ENCODE data around the gene ACADM. TPM values are rescaled to one million over a fixed set of nuclear protein-coding genes. Genes with fewer than 3 reads are reported as not detected.
"Not testable (repeated sequence)": the region's sequence is repeated elsewhere in the genome, so short reads cannot be mapped to it uniquely, and the experiment has no call there.

The ACADM gene
- total RNA-seq, 2 donors from 2014 or later = 12.1 to 12.3 TPM

DNA sequence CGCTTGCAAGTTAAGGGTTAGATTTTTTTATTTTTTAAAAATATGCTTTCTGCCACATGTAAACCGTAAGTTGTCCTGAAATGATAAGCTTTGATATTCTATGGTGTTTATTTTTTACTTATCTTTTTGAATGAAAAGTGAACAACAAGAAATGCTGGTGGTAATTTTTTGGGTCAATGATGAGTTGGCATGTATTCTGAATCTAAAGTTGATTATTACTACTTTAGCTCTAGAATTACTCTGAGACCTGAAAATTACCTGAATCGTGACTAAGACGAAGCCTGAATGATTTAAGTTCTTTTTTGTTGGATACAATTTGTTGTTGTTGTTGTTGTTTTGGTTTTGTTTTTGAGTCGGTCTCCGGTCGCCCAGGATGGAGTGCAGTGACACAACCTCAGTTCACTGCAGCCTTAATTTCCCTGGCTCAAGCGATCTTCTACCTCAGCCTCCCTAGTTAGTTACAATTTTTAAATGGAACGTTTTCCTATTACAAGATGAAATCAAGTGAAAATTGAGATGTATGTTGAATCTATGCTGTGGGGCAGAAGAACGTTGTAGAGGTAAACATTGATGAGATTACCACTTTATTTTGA lies 62.5 kb downstream of the ACADM start:
- H3K36me3 Mint-ChIP-seq (ENCODE audit: low read depth) = peaks cover 9% of the 10 kb centered on the region

DNA sequence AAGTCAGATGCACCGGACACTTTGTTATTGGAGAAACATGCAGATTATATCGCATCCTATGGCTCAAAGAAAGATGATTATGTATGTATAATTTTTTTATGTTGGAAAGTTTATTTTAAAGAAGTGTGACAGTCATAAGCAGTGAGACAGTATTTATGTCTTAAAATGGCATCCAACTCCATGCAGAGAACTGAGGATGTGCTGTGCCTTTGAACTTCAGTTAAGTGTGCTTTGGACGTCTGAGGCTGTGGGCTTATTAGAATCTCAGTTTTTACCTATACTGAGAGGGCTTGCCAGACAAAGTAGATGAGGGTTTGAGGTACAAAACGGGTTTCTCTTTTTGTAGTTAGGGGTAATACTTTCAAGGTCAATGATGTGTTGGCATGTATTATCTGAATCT lies 63.0 kb downstream of the ACADM start:
- Mint-ChIP-seq H3K36me3 (ENCODE audit: low read depth) (peaks cover 9% of the 10 kb centered on the region), H3K27ac (peak overlapping the region; percentile 98), H3K4me3 (peak overlapping the region; percentile 96), H3K27me3 (no peaks in the 10 kb centered on the region), H3K4me1 (peaks cover 43% of the 10 kb centered on the region)
- DNase-seq (no peak), ATAC-seq (no peak)
- no peaks in the 10 kb centered on the region for H3K9me3 ChIP-seq (ENCODE audit: control insufficient read depth, low read length, poor library complexity, severe bottlenecking)

More for the DNA sequence above, 62.5 kb downstream of the ACADM start:
- DNase-seq (no peak), ATAC-seq (no peak)
- Mint-ChIP-seq H3K27ac (peak overlapping the region; percentile 98), H3K27me3 (no peaks in the 10 kb centered on the region), H3K4me1 (peaks cover 43% of the 10 kb centered on the region), H3K4me3 (peak overlapping the region; percentile 96)
- H3K9me3 ChIP-seq (ENCODE audit: control insufficient read depth, low read length, poor library complexity, severe bottlenecking) = no peaks in the 10 kb centered on the region

DNA sequence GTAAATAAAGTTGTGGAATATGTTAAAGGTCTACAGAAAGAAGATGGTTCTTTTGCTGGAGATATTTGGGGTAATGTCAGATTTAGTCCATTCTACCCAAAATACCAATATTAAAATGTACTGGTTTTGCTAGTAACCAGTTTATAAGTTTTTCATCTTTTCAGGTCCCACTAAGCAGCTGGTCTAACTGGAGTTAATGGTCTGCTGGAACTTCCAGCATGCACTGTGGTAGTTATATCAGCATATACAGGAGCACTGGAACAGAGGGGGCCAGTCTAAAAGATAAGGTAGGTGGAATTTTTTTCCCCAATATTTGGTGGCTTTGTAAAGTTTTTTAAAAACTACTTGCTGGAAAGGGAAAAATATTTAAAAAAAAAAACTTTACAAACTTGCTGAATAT lies 65.5 kb downstream of the ACADM start:
- Mint-ChIP-seq H3K27ac (peak overlapping the region; percentile 98), H3K4me1 (peaks cover 47% of the 10 kb centered on the region), H3K36me3 (ENCODE audit: low read depth) (peaks cover 9% of the 10 kb centered on the region), H3K4me3 (peak overlapping the region; percentile 81), H3K27me3 (no peaks in the 10 kb centered on the region)
- ATAC-seq = no peak
- H3K9me3 ChIP-seq (ENCODE audit: control insufficient read depth, low read length, poor library complexity, severe bottlenecking) = no peaks in the 10 kb centered on the region
- no peak for DNase-seq

DNA sequence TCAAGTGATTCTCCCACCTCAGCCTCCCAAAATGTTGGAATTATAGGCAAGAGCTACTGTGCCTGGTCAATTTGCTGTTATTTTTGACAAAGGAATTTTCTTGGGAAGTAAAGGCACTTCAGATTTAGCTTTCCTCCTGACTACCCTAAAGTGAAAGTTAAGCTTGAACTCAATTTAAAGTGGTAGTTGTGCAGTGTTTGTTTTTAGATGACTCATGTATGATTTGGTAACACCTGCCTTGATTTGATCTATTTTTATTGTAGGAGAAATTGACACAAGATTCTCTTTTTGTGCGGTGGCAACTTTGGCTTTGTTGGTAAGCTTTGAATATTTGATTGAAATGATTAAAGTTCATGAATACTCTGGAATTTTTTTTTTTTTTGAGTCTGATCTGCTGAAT lies 66.5 kb downstream of the ACADM start:
- no peaks in the 10 kb centered on the region for H3K9me3 ChIP-seq (ENCODE audit: control insufficient read depth, low read length, poor library complexity, severe bottlenecking)
- H3K36me3 Mint-ChIP-seq (ENCODE audit: low read depth) = peaks cover 12% of the 10 kb centered on the region
- DNase-seq (no peak), ATAC-seq (no peak)
- peak overlapping the region; percentile 98 for H3K27ac Mint-ChIP-seq
- peaks cover 41% of the 10 kb centered on the region for H3K4me1 Mint-ChIP-seq
- no peaks in the 10 kb centered on the region for H3K27me3 Mint-ChIP-seq
- peak overlapping the region; percentile 81 for H3K4me3 Mint-ChIP-seq

DNA sequence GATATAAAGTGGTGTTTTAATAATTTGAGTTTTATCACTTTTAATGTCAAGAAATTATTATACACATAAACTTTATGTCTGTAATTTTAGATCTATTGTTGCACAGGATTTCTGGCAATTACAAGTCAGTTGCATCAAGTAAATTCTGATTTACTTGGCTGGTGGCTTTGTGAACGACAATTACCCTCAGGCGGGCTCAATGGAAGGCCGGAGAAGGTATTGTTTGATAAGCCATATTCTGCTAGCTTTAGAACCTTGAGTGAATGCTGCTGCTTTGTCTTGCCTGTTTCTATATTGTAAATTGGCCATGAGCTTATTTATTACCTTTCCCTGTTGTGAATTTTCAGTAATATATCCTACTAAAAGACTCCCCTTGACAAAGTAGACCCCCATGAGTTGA lies 67.6 kb downstream of the ACADM start:
- Mint-ChIP-seq H3K27me3 (no peaks in the 10 kb centered on the region), H3K27ac (peak overlapping the region; percentile 98), H3K4me1 (peaks cover 33% of the 10 kb centered on the region), H3K4me3 (no peak overlapping the region), H3K36me3 (ENCODE audit: low read depth) (peaks cover 14% of the 10 kb centered on the region)
- DNase-seq (no peak), ATAC-seq (no peak)
- no peaks in the 10 kb centered on the region for H3K9me3 ChIP-seq (ENCODE audit: control insufficient read depth, low read length, poor library complexity, severe bottlenecking)

DNA sequence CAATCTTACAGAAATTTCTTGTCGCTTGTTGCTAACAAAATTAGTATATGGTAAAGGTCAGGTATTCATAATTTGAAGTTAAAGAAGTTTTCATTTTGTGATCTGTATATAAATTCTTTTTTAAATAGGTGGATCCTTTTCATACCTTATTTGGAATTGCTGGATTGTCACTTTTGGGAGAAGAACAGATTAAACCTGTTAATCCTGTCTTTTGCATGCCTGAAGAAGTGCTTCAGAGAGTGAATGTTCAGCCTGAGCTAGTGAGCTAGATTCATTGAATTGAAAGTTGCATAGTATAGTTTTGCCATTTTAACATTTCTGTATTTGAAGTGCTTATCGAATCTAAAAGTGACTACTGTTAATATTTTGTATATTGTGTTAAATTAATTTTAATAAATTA lies 69.9 kb downstream of the ACADM start:
- DNase-seq (no peak), ATAC-seq (no peak)
- Mint-ChIP-seq H3K4me3 (no peak overlapping the region), H3K4me1 (peaks cover 20% of the 10 kb centered on the region), H3K27ac (no peak overlapping the region), H3K27me3 (no peaks in the 10 kb centered on the region), H3K36me3 (ENCODE audit: low read depth) (peaks cover 14% of the 10 kb centered on the region)
- no peaks in the 10 kb centered on the region for H3K9me3 ChIP-seq (ENCODE audit: control insufficient read depth, low read length, poor library complexity, severe bottlenecking)

DNA sequence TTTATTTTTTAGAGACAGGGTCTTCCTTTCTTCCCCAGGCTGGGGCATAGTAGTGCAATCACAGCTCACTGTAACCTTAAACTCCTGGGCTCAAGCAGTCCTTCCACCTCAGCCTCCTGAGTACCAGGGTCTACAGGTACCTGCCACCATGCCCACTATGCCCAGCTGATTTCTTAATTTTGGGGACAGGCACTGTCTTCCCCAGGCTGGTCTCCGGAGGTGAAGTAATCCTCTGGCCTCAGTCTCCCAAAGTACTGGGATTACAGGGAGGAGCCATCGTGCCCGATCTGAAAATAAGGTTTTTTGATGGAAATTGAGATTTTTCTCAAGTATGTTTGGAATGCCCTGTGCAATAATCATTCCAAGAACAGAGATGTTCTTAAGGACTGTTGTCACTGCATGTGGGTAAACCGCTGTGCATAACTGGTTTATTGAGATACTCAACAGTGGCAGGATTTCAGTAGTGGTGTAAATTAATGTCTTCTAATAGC lies 71.2 kb downstream of the ACADM start:
- Mint-ChIP-seq H3K4me1 (peaks cover 14% of the 10 kb centered on the region), H3K27me3 (no peaks in the 10 kb centered on the region), H3K27ac (peak overlapping the region; percentile 62), H3K4me3 (no peak overlapping the region), H3K36me3 (ENCODE audit: low read depth) (peaks cover 11% of the 10 kb centered on the region)
- DNase-seq (no peak), ATAC-seq (peak; percentile 11)
- H3K9me3 ChIP-seq (ENCODE audit: control insufficient read depth, low read length, poor library complexity, severe bottlenecking) = no peaks in the 10 kb centered on the region

DNA sequence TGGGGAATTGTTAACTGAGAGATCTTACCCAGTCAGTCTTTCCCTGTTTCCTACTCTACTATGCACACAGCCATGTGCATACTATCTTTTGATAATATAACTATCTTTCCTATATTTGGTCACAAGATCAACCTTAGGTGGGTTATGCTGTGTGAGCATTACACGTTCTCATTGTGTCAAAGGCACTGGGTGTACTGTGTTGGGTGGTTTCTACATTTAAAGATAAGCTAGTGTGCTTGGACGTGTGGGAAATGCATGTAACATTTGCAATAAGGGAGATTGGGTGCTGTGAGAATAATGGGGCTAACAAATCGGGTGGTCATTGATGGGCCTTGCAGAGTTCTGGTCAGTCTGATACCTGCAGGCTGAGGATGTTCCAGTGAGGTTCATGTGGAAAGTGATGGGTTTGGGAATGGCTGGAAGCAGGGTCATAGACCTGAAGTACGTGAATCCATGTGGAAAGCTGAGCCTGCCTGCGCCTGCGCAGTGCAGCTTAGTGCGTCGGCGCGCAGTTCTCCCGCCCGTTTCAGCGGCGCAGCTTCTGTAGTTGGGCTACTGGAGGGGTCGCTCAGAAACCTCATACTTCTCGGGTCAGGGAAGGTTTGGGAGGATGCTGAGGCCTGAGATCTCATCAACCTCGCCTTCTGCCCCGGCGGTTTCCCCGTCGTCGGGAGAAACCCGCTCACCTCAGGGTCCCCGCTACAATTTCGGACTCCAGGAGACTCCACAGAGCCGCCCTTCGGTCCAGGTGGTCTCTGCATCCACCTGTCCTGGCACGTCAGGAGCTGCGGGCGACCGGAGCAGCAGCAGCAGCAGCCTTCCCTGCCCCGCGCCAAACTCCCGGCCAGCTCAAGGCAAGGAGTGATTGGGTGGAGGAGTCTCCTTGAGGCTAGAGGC lies 72.1 kb downstream of the ACADM start, which contains the start of gene MSH4:
TSS of gene MSH4 (plus strand) at position 507 of the 897 bp plus-strand sequence. CDS start at position 611, 104 bp downstream.
- H3K4me1 Mint-ChIP-seq = peaks cover 7% of the 10 kb centered on the region
- no peaks in the 10 kb centered on the region for H3K9me3 ChIP-seq (ENCODE audit: control insufficient read depth, low read length, poor library complexity, severe bottlenecking)
- H3K4me3 Mint-ChIP-seq = no peak within 1 kb of the TSS
- peaks cover 7% of the 10 kb centered on the region for H3K36me3 Mint-ChIP-seq (ENCODE audit: low read depth)
- no peaks in the 10 kb centered on the region for H3K27me3 Mint-ChIP-seq
- ATAC-seq (peak; percentile 22), DNase-seq (no peak)
- peak within 1 kb of the TSS; percentile 62 for H3K27ac Mint-ChIP-seq

DNA sequence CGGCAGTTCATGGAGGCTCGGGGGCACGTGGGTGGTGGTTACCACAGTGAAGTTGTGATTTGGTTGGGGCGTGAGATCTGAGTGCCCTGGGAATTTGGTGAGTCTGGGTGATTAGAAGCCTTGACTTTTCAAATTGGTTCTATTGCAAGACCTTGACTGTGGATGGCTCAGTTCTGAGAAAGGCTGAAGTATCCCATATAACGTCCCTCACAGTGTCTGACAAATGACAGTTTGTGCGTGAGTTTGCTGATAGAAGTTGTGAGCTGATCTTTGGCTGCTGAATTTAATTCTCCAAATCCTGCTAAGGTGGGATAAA lies 72.7 kb downstream of the ACADM start:
- peak; percentile 6 for ATAC-seq
- Mint-ChIP-seq H3K27me3 (no peaks in the 10 kb centered on the region), H3K4me1 (peaks cover 5% of the 10 kb centered on the region), H3K4me3 (no peak overlapping the region), H3K27ac (peak overlapping the region; percentile 9), H3K36me3 (ENCODE audit: low read depth) (peaks cover 5% of the 10 kb centered on the region)
- DNase-seq = no peak
- no peaks in the 10 kb centered on the region for H3K9me3 ChIP-seq (ENCODE audit: control insufficient read depth, low read length, poor library complexity, severe bottlenecking)

DNA sequence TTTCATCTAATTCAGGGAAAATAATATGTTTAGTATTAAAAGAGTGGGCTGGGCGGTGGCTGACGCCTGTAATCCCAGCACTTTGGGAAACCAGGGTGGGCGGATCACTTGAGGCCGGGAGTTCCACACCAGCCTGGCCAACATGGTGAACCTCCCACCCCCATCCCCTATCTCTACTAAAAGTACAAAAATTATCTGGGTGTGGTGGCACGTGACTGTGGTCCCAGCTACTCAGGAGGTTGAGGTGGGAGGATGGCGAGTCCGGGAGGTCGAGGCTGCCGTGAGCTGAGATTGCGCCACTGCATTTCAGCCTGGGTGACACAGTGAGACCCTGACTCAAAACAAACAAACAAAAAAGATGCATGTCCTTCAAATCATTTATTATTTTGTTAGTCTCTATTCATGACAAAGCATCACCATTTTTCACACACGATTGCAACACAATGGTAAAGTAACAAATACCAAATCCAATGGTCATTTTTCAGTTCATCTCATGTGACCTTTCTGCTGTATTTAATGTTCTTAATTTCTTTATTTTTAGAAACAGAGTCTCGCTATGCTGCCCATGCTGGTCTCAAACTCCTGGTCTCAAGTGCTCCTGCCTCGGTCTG lies 73.2 kb downstream of the ACADM start:
- no peaks in the 10 kb centered on the region for H3K9me3 ChIP-seq (ENCODE audit: control insufficient read depth, low read length, poor library complexity, severe bottlenecking)
- Mint-ChIP-seq H3K36me3 (ENCODE audit: low read depth) (peaks cover 5% of the 10 kb centered on the region), H3K27ac (peak overlapping the region; percentile 9), H3K4me3 (no peak overlapping the region), H3K27me3 (no peaks in the 10 kb centered on the region), H3K4me1 (peaks cover 5% of the 10 kb centered on the region)
- ATAC-seq (no peak), DNase-seq (no peak)

DNA sequence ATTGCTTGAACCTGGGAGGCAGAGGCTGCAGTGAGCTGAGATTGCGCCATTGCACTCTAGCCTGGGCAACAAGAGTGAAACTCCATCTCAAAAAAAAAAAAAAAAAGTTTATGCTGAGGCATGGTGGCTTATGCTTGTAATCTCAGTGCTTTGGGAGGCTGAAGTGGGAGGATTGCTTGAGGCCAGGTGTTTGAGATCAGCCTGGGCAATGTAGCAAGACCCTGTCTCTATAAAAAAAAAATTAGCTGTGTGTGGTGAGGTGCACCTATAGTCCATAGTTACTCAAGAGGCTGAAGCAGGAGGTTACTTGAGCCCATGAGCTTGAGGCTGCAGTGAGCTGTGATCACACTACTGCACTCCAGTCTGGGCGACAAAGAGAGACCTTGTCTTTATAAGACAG lies 77.0 kb downstream of the ACADM start:
- not testable (repeated sequence) for H3K4me1 Mint-ChIP-seq; H3K36me3 Mint-ChIP-seq (ENCODE audit: low read depth); H3K27me3 Mint-ChIP-seq; H3K9me3 ChIP-seq (ENCODE audit: control insufficient read depth, low read length, poor library complexity, severe bottlenecking); ATAC-seq; DNase-seq; H3K4me3 Mint-ChIP-seq; H3K27ac Mint-ChIP-seq

DNA sequence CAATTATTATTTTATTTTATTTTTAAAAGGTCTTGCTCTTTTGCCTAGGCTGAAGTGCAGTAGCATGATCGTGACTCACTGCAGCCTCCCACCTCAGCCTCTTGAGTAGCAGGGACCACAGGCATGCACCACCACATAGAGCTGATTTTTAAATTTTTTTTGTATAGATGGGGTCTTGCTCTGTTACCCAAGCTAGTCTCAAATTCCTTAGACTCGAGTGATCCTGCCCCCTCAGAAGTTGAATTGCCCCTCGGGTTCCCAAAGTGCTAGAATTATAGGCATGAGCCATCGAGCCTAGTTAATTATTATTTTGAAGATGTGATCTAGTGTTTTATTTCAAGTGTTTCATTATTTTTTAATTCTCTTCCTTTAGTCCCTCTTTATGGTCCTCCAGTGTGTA lies 84.4 kb downstream of the ACADM start:
- DNase-seq (no peak), ATAC-seq (no peak)
- no peaks in the 10 kb centered on the region for H3K36me3 Mint-ChIP-seq (ENCODE audit: low read depth)
- no peaks in the 10 kb centered on the region for H3K27me3 Mint-ChIP-seq
- H3K4me1 Mint-ChIP-seq = no peaks in the 10 kb centered on the region
- no peak overlapping the region for H3K27ac Mint-ChIP-seq
- H3K9me3 ChIP-seq (ENCODE audit: control insufficient read depth, low read length, poor library complexity, severe bottlenecking) = no peaks in the 10 kb centered on the region
- H3K4me3 Mint-ChIP-seq = no peak overlapping the region

DNA sequence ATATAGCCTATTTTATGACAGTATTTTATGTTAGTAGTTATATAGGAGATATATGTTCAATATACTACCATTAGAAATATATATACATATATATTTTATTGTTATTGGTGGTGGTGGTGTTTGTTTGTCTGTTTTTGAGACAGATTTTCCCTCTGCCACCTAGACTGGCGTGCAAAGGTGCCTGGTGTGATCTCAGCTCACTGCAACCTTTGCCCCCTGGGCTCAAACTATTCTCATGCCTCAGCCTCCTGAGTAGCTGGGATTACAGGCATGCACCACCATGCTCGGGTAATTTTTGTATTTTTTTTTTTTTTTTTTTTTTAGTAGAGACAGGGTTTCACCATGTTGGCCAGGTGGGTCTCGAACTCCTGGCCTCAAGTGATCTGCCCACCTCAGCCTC lies 85.6 kb downstream of the ACADM start:
- not testable (repeated sequence) for H3K9me3 ChIP-seq (ENCODE audit: control insufficient read depth, low read length, poor library complexity, severe bottlenecking); H3K4me1 Mint-ChIP-seq; H3K27me3 Mint-ChIP-seq; DNase-seq; H3K27ac Mint-ChIP-seq; H3K4me3 Mint-ChIP-seq; ATAC-seq; H3K36me3 Mint-ChIP-seq (ENCODE audit: low read depth)

All from T-helper 17 cell (primary cell).